Fibroblast of upper back skin (primary cell): ENCODE measurements around the gene DYRK1A.

Experiments used
- DNase-seq: peaks from one replicate; pipeline ENCODE4 v3.0.0-alpha.2; 2013

The DYRK1A gene

DNA sequence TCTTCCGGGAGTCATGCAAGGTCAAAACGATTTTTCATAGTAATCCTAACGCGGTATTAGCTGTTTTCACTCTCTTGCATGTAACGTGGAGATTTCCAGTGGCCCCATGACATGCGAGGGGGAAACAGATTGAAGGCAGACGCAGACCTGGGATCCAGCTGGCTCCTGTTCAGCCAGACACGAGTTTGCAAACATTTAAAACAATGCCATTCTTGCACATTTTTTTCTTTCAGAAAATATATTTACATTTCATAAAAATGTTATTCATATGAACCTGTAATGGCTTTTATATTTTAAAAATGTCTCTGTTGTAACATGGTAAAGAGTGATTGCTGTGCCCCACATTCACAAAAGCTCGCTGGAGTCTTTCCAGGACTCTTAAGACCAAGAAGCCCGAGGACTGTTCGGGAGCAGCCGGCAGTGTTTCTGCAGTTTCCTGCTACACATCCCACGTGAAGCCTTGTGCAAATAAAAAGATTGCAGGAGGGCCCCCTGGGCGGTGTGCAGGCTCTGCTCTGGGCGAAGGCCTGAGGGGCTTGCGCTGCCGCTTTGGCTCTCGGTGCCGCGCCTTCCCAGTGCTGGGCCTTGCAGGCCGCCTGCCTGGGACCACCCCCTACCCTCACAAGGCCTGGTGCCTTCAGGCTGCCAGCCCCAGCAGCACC lies 184.9 kb downstream of the DYRK1A start:
- peak; percentile 65 for DNase-seq

DNA sequence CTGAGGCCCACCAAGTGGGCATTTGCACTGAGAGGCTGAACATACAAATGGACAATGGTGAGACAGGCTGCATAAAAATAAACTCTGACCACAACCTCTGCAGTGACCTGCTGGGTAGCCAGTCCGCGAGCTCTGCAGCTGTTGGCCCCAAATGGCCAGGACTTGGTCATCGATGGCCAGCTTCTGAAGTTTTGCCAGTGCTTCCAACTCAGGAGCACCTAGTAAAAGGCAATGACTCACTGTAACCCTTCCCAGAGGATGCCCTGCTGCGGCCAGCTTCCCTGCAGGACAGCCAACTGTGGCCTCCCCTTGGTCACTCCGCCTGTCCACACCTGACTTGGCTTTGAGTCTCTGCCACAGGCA lies 185.4 kb downstream of the DYRK1A start:
- no peak for DNase-seq

DNA sequence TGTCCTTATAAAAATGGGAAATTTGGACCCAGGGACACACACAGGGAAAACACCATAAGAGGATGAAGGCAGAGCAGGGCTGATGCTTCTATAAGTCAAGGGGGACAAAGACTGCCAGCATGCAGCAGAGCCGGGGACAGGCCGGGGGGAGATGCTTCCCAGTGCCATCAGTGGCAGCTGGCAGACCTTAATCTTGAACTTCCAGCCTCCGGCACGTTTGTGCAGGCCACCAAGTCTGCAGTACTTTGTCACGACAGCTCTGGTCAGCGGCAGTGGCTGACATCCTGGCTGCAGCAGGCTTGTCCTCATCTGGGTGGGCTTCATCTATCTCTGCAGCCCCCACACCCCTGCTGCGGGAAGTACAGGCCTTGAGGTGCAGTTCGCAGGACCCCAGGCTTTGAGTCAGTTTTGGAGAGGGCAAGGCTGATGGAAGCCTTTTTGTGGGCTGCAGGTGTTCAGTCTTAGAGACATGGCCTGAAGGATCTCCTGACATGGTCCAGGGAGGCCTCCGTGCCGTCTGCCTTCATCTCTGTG lies 186.0 kb downstream of the DYRK1A start:
- DNase-seq: no peak

DNA sequence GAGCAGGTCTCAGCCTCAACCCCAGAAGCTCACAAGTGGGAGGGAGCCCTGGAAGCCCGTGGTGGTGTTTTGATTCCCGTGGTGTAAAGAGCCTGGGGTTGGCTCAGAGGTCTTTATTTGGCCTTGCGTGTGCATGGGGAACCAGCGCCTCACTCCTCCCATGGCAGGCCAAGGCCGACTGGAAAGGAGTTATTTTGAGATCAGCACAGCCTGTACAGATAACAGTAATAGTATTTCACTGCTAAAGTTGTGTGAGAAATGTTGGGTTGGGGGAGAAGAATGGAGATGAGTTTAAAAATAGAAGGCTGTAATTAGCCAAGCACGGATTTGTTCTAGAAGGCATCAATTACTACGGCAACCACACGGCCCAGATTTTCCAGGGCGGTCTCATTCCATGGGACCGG lies 186.5 kb downstream of the DYRK1A start:
- no peak for DNase-seq

DNA sequence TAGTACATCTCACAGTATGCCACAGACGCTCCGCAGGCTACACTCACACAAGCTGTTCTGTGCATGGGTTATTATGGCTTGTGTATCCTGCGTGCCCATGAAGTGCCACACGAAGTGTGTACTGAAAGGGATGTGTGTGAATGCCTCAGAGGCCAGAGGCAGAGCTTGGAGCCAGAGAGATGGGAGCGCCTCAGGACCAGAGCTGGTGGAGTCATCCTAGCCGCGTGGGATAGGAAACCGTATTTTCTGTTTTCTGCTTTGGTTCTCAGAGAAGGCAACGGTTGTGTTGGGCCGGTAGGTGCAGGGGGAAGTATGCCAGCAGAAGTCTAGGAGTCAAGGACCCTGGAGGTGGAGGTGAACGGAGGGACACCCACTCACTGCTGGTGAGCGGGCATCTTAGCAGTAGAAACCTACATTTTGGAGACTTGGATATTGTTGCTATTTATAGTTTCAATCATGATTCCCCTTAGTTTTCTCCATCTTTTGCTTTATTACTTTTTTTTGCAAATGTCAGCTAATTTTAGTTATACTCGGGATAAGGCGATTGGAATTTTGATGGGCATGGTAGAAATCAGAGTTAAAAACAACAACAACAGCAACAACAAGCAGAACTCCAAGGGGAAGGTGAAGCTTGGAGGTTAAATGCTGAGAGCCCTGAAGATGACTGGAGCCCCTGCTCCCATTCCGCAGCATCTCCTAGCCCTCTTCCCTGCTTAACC lies 188.2 kb downstream of the DYRK1A start:
- no peak for DNase-seq

DNA sequence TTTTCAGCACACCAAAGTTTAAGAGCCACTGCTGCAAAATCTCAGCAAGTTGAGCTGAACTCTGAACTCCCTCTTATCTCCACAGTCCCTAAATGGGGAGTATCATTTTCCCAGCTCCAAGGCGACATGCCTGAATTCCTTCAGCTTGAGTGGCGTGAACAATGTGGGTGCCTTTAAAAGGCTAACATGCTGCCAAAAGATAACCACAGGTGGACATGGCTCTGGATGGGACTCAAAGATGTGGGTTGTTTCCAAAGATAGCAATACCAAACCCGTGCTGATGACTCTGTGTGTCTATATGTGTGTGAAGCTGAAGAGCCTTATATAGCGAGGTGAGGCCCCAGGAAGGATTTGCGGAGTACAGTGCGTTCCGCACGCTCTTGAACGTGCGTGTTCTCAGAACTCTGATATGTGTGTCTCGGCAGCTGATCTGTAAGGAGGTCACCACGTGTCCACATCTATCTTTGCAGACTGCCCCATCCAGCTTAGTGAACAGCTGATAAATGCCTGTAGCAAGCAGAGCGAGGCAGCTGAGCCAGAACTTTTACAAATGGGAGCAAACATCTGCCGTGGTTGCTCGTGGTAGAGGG lies 189.2 kb downstream of the DYRK1A start:
- no peak for DNase-seq

DNA sequence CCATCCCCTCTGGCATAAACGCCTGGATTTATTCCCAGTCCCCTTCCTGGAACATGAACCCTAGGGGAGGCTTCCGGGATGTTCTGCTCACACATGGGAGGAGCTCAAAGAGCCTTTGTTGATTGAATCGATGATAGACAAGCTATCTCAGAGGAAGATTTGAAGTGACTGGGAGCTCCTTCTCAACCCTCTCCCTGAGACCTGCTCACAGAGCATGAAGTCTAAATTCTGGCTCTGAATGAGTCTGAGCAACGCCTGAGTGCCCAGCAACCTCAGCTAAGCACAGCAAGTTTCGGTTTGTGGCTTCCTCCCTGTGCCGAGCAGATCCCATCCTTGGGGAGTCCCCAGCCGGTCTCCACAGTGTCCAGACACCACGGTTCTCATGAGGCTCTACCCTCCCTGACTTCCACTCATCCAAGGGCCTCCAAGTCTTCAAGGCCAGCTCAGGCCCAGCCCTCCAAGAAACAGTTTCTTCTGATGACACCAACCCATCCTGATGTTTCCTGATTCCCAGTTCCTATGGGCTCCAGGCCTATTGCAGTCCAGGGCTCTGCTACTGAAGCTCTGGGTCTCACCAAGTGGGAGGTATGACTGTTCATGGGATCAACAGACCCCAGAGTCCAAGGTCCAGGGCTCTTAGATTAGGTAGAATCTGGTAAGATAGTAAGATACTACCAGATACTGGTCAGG lies 190.8 kb downstream of the DYRK1A start:
- no peak for DNase-seq

DNA sequence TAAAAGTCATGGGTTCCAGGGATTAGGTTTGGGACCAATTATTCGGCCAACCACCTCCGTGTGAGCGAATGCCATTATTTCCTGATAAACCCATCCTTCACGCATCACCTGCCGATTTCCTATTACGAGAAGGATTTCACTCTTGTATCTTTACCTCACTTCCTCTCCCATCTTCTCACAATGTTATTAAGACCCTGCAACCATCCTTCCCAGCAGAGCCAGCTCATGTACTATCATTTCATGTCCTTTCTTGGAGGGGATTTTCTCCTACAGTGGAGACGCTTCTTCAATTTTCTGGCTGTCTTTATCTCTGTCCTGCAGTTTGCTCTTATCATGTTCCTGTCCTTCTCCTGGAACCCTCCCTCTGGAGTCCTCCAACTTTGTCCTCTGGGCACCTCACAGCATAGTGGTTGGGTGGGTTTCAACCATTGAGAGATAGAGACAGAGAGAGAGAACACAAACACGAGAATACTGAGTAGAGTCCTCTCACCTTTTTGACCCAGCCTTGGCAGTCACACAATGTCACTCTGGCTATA lies 192.2 kb downstream of the DYRK1A start:
- no peak for DNase-seq

DNA sequence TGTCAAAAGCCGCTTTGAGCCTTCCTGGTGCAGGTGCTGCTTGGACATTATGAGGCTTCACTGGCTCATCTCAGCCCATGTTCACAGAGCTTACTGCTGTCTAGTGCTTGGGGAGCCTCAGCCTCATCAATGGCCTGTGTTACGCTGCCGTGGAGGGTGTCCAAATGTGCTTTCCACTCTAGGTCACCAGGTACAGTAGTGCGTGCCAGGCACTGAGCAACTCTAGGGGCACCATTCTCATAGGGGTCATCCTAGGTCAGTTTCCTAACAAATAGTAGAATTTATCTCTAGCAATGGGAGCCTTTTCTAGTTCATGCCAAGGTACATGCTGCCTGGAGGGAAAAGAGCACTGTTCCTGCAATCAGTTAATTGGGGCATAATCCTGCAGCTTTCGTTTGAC lies 193.8 kb downstream of the DYRK1A start:
- DNase-seq: no peak

DNA sequence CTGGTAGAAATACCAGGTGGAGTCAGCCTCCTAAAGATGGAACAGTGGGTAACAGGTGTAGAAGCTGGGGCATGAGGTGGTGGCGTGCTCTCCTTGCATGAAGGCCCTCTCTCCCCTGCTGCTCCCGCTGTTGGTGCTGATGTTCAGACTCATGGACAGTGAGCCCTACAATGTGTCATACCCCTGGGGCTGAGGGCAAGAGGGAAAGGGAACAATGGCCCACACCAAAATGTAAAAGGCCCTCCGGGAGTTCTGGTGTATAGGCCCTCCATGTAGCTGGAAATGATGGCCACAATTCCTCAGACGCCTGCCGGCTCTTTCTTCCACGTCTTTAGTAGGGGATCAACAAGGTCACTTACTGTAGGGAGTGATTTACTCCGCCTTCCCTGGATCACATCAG lies 194.9 kb downstream of the DYRK1A start:
- no peak for DNase-seq

DNA sequence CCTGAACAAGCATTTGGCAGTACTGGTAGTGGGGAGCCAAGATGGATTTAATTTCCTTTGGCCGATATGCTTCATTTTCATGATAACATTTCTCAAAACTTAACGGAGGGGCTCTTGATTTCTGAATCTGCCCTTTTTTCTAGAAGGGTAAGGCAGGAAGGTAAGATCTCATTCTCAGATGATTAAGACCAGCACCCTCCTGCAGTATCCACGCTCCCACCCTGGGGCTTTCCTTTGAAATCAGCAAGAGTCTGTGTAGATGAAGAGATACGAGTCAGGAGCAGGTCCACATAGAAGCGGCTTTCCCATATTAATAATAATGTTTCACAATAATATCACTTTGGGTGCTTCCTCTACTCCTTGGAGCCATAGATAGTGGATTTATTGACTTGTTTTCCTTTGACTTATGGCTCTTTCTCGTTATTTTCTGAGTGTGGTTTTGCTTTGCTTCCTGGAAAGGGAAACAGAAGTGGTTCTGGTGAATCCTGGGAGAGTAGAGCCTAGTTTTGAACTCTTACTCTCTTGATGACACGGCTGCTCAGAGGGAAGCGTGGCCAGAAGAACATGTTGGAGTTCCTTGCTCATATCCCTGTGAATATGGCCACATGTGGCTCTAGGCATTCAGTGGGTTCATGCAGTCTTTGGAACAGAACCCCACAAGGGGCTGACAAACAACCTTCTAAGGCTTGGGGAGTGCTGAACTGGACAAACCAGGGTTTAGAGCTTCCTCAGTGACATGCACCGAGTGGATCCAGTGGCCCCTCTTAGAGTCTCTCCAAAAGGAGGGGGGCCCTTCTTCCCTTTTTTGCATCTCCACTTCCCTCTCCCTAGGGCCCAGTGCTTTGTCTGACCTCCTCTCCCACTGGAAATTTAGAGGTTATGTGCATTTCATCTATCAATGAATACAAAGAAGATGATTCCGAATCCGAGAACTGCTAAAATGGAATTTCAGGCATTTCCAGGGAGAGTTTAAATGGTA lies 195.7 kb downstream of the DYRK1A start:
- no peak for DNase-seq

DNA sequence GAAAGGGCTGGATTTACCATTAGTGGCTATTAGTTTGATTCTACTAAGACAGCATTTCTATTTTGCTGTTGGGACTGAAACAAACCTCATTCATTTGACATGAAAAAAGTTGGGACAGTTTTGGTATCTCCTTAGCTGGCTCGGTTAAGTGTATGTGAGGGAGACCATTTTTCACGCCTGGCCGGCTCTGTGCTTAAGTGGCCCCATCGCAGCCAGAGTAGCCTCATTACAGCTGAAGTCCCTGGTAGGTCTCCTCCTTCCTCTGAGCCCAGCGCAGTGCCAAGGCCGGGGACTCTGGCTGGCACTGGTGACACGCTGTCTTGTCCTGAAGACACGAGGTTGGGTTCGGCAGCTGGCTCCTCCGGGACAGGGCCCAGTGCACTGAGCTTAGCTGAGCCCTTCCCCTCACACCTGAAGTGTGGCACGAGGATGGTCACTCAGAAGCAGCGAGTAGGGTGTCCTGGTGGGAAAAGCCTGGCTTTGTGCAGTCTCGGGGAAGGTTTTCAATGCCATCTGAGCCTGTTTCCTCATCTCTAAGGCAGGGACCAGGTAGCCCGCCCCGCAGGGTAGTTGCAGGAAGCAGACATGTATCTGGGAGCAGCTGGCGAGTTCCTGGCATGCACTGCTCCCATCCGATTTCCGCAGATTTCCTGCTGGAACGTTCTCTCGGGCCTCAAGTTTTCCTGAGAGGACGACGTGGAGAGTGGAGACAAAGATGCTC lies 196.5 kb downstream of the DYRK1A start:
- DNase-seq: no peak

DNA sequence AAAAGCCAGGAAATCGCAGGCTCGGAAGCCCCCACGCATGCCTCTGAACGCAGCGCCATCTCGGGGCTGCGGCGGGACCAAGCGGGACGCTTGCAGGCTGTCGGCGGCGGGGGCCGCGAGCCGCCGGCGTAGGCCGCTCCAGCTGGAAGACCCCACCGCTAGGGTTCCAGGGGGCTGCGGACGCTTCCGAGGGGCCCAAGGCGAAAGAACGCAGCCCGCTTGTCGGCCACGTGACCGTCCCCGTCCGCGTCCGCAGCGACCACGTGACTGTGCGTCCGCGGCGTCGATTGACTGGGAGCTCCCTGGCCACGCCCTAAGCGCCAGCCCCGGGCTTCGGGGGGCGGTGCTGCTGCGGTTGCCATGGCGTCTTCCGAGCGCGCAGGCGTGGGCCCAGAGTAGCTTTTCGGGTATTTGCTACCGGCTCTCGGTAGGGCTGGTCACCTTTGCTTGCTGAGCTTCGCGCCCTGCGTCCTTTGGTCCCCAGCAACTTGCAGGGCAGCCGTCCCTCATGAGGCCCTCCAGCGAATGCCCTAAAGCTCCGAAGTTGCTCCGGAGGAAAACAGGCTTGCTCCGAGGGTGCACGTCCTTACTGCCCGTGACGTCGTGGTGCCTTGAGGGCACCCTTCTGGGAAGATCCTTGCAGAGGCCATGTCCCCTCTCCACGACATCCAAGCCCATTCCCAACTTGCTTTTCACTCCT lies 197.2 kb downstream of the DYRK1A start:
- DNase-seq: peak; percentile 94

DNA sequence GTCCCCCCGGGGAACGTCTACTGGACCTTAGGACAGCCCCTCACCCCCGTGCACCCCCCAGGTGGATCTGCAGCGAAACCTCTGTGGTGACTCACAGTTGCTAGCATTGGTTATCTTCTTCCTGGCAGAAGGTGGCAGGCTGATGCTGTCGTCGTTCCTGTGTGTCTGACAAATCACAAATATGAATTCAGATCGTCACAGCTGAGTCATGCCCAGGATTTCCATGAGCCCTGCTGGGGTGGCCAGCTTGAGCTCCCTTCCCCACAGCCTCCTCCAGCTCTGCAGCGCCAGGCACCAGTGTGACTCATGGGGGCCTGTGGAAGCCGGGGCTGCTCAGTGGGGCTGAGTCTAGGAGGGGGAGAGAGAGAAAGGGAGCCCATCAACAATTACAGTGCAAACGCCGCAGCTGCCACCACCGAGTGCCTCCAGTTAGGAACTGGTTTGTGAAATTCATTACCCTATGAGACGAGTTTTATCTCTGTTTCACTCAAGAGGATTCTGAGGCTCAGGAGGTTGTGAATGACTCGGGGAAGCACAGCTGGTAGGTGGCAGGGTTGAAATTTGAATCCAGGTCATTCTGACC lies 197.9 kb downstream of the DYRK1A start:
- DNase-seq: peak; percentile 99

DNA sequence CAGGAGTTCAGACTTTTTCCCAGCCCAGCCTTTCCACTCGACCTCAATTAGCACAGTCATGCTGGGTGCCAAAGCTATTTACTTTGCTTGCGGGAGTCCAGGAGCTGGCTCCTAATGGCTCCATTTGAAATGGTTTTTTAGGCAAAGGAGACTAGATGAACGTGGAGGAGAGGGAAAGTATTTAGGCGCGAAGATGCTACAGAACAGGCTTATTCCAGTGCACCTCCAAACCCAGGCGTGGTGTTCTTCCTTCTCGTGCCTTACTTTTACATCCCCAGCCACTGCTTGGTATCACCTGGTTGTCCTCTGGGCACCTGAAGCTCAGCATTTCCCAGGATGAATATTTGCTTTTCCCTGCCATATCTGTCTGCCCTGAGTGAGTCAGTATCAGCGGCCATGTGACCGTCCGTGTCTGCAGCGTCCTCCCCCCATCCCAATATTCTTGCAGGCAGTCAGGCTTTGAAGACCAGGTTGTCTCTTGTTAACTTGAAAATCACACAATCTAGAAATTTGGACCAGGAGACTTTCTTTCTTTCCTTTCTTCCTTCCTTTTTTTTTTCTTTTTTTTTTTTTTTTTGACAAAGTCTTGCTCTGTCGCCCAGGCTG lies 198.5 kb downstream of the DYRK1A start:
- DNase-seq: no peak

DNA sequence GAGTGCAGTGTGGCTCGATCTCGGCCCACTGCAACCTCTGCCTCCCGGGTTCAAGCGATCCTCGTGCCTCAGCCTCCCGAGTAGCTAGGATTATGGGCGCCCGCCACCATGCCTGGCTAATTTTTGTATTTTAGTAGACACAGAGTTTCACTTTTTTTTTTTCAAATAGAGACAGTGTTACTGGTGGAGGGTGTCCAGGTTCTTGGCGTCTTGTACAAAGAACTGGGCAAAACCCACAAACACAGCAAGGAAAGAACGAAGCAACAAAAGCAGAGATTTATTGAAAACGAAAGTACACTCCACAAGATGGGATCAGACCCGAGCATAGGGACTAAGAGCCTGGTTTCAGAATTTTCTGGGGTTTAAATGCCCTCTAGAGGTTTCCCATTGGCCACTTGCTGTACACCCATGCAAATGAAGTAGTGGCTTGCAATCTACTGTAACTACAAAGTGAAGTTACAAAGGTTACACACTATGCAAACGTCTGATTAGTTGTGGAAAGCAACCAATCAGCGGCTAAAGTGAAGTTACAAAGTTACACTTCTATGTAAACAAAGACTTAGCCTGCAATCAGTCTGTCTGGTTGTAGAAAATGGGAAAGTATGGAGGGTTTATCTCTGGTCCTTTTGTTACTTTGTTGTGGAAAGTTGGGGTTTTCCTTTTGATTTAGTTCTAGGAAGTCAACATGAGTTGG lies 199.1 kb downstream of the DYRK1A start:
- DNase-seq: peak; percentile 25

DNA sequence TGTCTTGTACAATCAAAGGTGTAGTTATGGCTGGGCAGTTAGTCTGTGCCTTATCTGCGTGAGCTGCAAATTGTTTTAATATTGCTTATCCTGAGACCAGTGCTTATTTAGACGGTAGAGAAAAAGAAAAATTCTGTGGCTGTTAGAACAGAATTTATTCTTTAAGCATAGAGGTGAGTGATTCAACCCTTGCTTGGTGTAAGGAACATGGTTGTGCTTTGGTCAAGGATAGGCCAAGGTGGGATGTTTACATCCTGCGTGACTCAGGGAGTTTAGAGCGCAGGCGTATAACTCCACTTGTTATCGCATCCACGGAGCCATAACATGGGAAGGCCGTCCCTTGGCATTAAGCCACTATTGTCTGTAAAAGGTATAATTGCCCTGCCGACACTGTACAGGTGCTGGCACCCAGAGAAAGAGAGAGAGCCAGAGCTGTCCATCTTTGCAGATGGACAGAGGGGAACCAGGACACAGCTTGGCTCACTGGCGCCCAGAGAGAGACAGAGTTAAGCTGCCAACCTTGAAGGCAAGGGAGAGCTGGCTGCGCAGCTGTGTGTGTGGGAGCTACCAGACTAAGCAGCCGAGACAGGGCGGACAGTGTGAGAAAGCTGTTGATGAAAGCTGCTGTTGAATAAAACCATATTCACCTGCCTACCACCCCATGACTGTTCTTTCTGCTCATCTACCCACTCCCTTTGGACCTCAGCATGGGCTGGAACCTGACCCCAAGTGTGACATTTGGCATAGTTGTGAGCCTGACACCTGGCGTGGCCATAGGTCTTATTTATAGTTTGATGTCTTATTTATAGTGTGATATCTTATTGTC lies 200.4 kb downstream of the DYRK1A start:
- no peak for DNase-seq

DNA sequence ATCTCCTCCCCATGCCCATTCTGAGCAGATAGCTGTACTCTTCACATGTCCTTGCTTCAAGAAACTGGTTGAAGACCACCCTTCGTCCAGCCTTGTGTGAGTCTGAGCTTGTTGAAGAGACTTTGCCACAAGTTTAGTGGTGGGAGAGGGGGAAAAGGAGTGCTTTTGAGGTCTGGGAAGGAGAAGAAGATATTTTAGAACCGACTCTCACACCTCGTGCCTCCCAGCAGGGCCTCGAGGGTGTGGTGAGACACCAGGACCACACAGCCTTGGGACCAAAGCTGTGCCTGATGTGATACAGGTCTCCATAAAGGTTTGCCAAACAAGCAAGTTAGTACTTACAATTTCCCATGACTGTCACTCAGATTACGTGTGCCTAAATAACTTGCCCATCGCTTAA lies 201.8 kb downstream of the DYRK1A start:
- no peak for DNase-seq
